Endothelial cell of umbilical vein (primary cell): ENCODE measurements around the gene DOCK1. TPM values are rescaled to one million over a fixed set of nuclear protein-coding genes. Genes with fewer than 3 reads are reported as not detected.

ENCODE experiments used
- BruUV-seq: library from RNA; stranded (reverse); fragments of 400-500 nt; replicated peaks from 2 replicates; lab custom pipeline; 2021; lab: Mats Ljungman, UMichigan
- CTCF ChIA-PET: fragments of 300-600, 350-600 bp; sonication (Branson Sonifier 250); formaldehyde crosslinking; loops from one replicate; lab custom pipeline; 2021; ENCODE audit warnings: antibody characterized with exemption, inconsistent platforms; lab: Charles Lee
- POLR2A ChIA-PET: fragments of 300-600, 350-600 bp; sonication (Branson Sonifier 250); formaldehyde crosslinking; loops from one replicate; lab custom pipeline; 2021; ENCODE audit warnings: antibody characterized with exemption, inconsistent platforms; lab: Charles Lee
- DNase-seq: peaks from one replicate; pipeline ENCODE4 v3.0.0-alpha.2; 2011; ENCODE audit warnings: low read depth, low spot score
- FAIRE-seq: peaks from 2 replicates; lab custom pipeline; 2011; peaks lifted over from hg19 to GRCh38; lab: Jason Lieb, UNC
- H2AFZ ChIP-seq: 2 replicates; pipeline ENCODE4 v1.6.0; 2012; ENCODE audit warnings: low read depth, low read length, control low read depth, inconsistent platforms
- H3K27ac ChIP-seq: 2 replicates; pipeline ENCODE4 v1.5.1; 2011; ENCODE audit warnings: low read depth, mild to moderate bottlenecking, control low read depth, low read length, moderate library complexity; ENCODE audit not compliant: insufficient read depth
- H3K27me3 ChIP-seq, 2 experiments: 2 replicates each; pipeline versions ENCODE4 v1.6.0 to v1.6.1; 2011; ENCODE audit warnings: low read length in 2 of 2, mixed read lengths in 1 of 2; ENCODE audit not compliant: control insufficient read depth in 2 of 2, insufficient read depth in 2 of 2
- H3K36me3 ChIP-seq, 2 experiments: 2 replicates in 1 of 2; 3 replicates in 1 of 2; pipeline ENCODE4 v1.5.1; 2011; ENCODE audit warnings: low read length in 2 of 2, mild to moderate bottlenecking in 1 of 2, moderate library complexity in 1 of 2; ENCODE audit not compliant: control insufficient read depth in 2 of 2, insufficient read depth in 2 of 2; ENCODE audit errors: extremely low read depth in 1 of 2
- H3K4me1 ChIP-seq: 3 replicates; pipeline ENCODE4 v1.5.1; 2011; ENCODE audit warnings: mild to moderate bottlenecking, low read length; ENCODE audit not compliant: control insufficient read depth, insufficient read depth; ENCODE audit errors: extremely low read depth
- H3K4me2 ChIP-seq: 2 replicates; pipeline ENCODE4 v1.6.1; 2011; ENCODE audit warnings: low read length, control low read depth, mixed read lengths; ENCODE audit not compliant: insufficient read depth
- H3K4me3 ChIP-seq, 3 experiments: fragments of 200-600 bp in 1 of 3; sonication (generic), shearing (Covaris generic) in 1 of 3; replicated peaks in 1 of 3; 2 replicates each; pipeline ENCODE4 v1.5.1; 2011 to 2016; ENCODE audit warnings: control low read depth in 3 of 3, low read length in 3 of 3, mild to moderate bottlenecking in 2 of 3, inconsistent platforms in 1 of 3, low read depth in 1 of 3, moderate library complexity in 1 of 3; ENCODE audit not compliant: insufficient read depth in 1 of 3
- H3K79me2 ChIP-seq: 2 replicates; pipeline ENCODE4 v1.6.0; 2012; ENCODE audit warnings: low read length, inconsistent platforms; ENCODE audit not compliant: control insufficient read depth, insufficient read depth
- H3K9ac ChIP-seq: replicated peaks from 2 replicates; pipeline ENCODE3; 2011; ENCODE audit warnings: low read length, control low read depth; ENCODE audit not compliant: insufficient read depth; ENCODE audit errors: extremely low read depth
- H3K9me1 ChIP-seq: replicated peaks from 3 replicates; pipeline ENCODE4 v1.6.0; 2011; ENCODE audit warnings: mild to moderate bottlenecking, low read length; ENCODE audit not compliant: control insufficient read depth, insufficient read depth; ENCODE audit errors: extremely low read depth
- H3K9me3 ChIP-seq: replicated peaks from 2 replicates; pipeline ENCODE4 v1.5.1; 2012; ENCODE audit warnings: low read length, inconsistent platforms; ENCODE audit not compliant: control insufficient read depth, insufficient read depth
- H4K20me1 ChIP-seq: replicated peaks from 2 replicates; pipeline ENCODE3; 2011; ENCODE audit warnings: mild to moderate bottlenecking, low read length; ENCODE audit not compliant: control insufficient read depth, insufficient read depth; ENCODE audit errors: extremely low read depth
- CTCF ChIP-seq, 2 donors: IDR thresholded peaks; 1 replicate in 1 of 2; 2 replicates in 1 of 2; pipeline ENCODE4 v1.5.1; 2011; ENCODE audit warnings: low read length in 2 of 2, mild to moderate bottlenecking in 2 of 2, moderate library complexity in 2 of 2, control low read depth in 1 of 2, inconsistent platforms in 1 of 2, low read depth in 1 of 2; ENCODE audit not compliant: insufficient read depth in 1 of 2; ENCODE audit errors: extremely low read depth in 1 of 2
- EZH2 ChIP-seq: IDR thresholded peaks from 2 replicates; pipeline ENCODE4 v1.6.1; 2012; ENCODE audit warnings: borderline replicate concordance, low read depth, mild to moderate bottlenecking, moderate library complexity, low read length, inconsistent platforms; ENCODE audit not compliant: severe bottlenecking
- FOS ChIP-seq: IDR thresholded peaks from 2 replicates; pipeline ENCODE4 v1.6.1; 2011; ENCODE audit warnings: mild to moderate bottlenecking, low read length, moderate library complexity, borderline replicate concordance; ENCODE audit not compliant: insufficient read depth
- GATA2 ChIP-seq: IDR thresholded peaks from 2 replicates; pipeline ENCODE4 v1.7.0; 2011; ENCODE audit warnings: low read depth, mild to moderate bottlenecking, moderate library complexity, mixed read lengths, low read length; ENCODE audit not compliant: insufficient read length, insufficient read depth
- JUN ChIP-seq: IDR thresholded peaks from 2 replicates; pipeline ENCODE4 v1.6.1; 2011; ENCODE audit warnings: borderline replicate concordance, low read depth; ENCODE audit not compliant: insufficient read length, insufficient read depth
- MAX ChIP-seq: IDR thresholded peaks from 2 replicates; pipeline ENCODE4 v1.6.1; 2011; ENCODE audit not compliant: insufficient read depth, insufficient read length
- MYC ChIP-seq: IDR thresholded peaks from one replicate; pipeline ENCODE4 v1.6.1; 2011; ENCODE audit warnings: mild to moderate bottlenecking, low read depth, low read length
- POLR2A ChIP-seq: IDR thresholded peaks from 2 replicates; pipeline ENCODE4 v1.6.1; 2012; ENCODE audit warnings: low read depth, mild to moderate bottlenecking, control low read depth, low read length
- POLR2AphosphoS5 ChIP-seq: IDR thresholded peaks from 2 replicates; pipeline ENCODE4 v1.6.1; 2012; ENCODE audit warnings: low read depth, mild to moderate bottlenecking, control low read depth, low read length, moderate library complexity; ENCODE audit not compliant: insufficient read depth
- dilution Hi-C: fragments of 300-500 bp; cut with MboI; formaldehyde crosslinking; loops from one replicate; pipeline ENCODE4 v1.15.0; 2019; ENCODE audit warnings: low sequenced_read_pairs; ENCODE audit not compliant: extremely low pct_ligation_motif_present
- intact Hi-C: fragments of 100-400 bp; cut with micrococcal nuclease; formaldehyde crosslinking; loops from one replicate; pipeline ENCODE4 v1.10.0; 2022
- polyA plus RNA-seq, 4 experiments: library from polyadenylated mRNA; depleted of rRNA in 3 of 4; stranded (reverse) in 3 of 4; unstranded in 1 of 4; fragments of >200 nt; gene quantifications; 2 replicates each; pipeline versions ENCODE4 v1.2.1 to v1.2.3, GENCODE V29; 2011 to 2012; ENCODE audit warnings: missing spikeins in 1 of 4
- total RNA-seq: library from RNA; stranded (reverse); gene quantifications from 2 replicates; pipeline ENCODE4 v1.2.3, GENCODE V29; 2021

DOCK1 gene
- total and polyA plus RNA-seq, 2 donors (not counting 3 experiments of a cell fraction or from before 2014, with no cell fraction given), result 22.5 to 83.1 TPM

GRCh38 chr10:127194599-127194998 lies 289.4 kb downstream of the DOCK1 start:
- no peaks in the 10 kb centered on the region for H3K9me3 ChIP-seq
- no peak overlapping the region for H3K9ac ChIP-seq
- ChIA-PET CTCF (interaction anchor here (1.1 to 1.8 kb wide), 4 partner anchors 12 to 49 kb away, joined by 4 to 5 read pairs (median 4); no protein-coding TSS in a partner anchor), POLR2A (no interaction called here)
- intact Hi-C loops, result no loop called here
- FAIRE-seq, result no peak
- no peak overlapping the region for H3K4me3 ChIP-seq
- H2AFZ ChIP-seq, result no peak overlapping the region
- H3K4me1 ChIP-seq, result peaks cover 4% of the 10 kb centered on the region
- no peak overlapping the region for H3K4me2 ChIP-seq
- H3K27me3 ChIP-seq, result peaks cover 5 to 19% of the 10 kb centered on the region in 2 experiments
- dilution Hi-C loops, result no loop called here
- DNase-seq, result no peak
- no peaks in the 10 kb centered on the region for H3K9me1 ChIP-seq
- H3K36me3 ChIP-seq, result no peaks in the 10 kb centered on the region
- TF ChIP-seq MYC, result no peak
- TF ChIP-seq POLR2AphosphoS5, result no peak
- TF ChIP-seq JUN, result no peak
- TF ChIP-seq CTCF (IDR thresholded peaks at IDR 0.05; ENCODE audit: extremely low read depth in 1 of 2, insufficient read depth in 1 of 2, low read depth in 1 of 2, low read length in 2 of 2), result no peak
- no peak for TF ChIP-seq EZH2
- TF ChIP-seq FOS, result no peak
- TF ChIP-seq MAX, result no peak
- no peak for TF ChIP-seq GATA2
- TF ChIP-seq POLR2A, result no peak
- H3K27ac ChIP-seq, result no peak overlapping the region
- no peaks in the 10 kb centered on the region for H3K79me2 ChIP-seq
- H4K20me1 ChIP-seq, result peaks cover 4% of the 10 kb centered on the region
- no TSS peak for BruUV-seq
